ENCODE results near the gene NRXN3. TPM values are rescaled to one million over a fixed set of nuclear protein-coding genes. Genes with fewer than 3 reads are reported as not detected.

NRXN3 gene
- polyA plus RNA-seq, 1 experiment, result 7.0 TPM

GRCh38 chr14:79166171-79166570 lies 996.0 kb downstream of the NRXN3 start:
- POLR2A ChIA-PET, result no interaction called here
- TF ChIP-seq CTCF (IDR thresholded peaks at IDR 0.05; ENCODE audit: insufficient read depth, low read depth, low read length), result no peak
- Histone ChIP-seq H3K4me3 (ENCODE audit: low read depth, low read length) (no peak overlapping the region), H3K27me3 (ENCODE audit: control insufficient read depth, insufficient read depth, low read length) (no peaks in the 10 kb centered on the region), H3K36me3 (ENCODE audit: control insufficient read depth, insufficient read depth, low read length) (no peaks in the 10 kb centered on the region)
- CTCF ChIA-PET, result no interaction called here
- no peak for DNase-seq (ENCODE audit: low read depth)

DNA sequence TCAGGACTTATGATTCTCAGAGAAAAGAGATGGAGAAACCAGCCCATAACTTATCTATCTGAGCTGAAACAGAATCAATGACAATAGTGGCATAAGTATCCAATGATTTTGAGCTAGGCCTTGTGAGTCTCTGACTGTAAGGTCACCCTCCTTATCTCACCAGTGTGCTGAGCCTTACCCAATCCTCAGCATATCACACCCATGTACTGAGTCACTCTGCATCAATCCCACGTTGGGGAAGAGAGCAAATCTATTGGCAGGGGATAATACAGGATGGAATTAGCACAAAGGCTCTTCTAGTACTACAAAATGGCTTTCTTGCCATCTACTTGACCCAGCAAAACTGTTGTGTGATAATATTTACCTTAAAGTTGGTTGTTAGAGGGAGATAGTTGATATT lies 997.8 kb downstream of the NRXN3 start:
- Histone ChIP-seq H3K36me3 (ENCODE audit: control insufficient read depth, insufficient read depth, low read length) (no peaks in the 10 kb centered on the region), H3K4me3 (ENCODE audit: low read depth, low read length) (no peak overlapping the region), H3K27me3 (ENCODE audit: control insufficient read depth, insufficient read depth, low read length) (no peaks in the 10 kb centered on the region)
- ChIA-PET POLR2A (no interaction called here), CTCF (no interaction called here)
- no peak for DNase-seq (ENCODE audit: low read depth)
- TF ChIP-seq CTCF (IDR thresholded peaks at IDR 0.05; ENCODE audit: insufficient read depth, low read depth, low read length), result no peak

GRCh38 chr14:79175671-79176070 lies 1005.5 kb downstream of the NRXN3 start:
- ChIA-PET CTCF (no interaction called here), POLR2A (no interaction called here)
- no peak overlapping the region for H3K4me3 ChIP-seq (ENCODE audit: low read depth, low read length)
- DNase-seq (ENCODE audit: low read depth), result no peak
- no peaks in the 10 kb centered on the region for H3K36me3 ChIP-seq (ENCODE audit: control insufficient read depth, insufficient read depth, low read length)
- H3K27me3 ChIP-seq (ENCODE audit: control insufficient read depth, insufficient read depth, low read length), result no peaks in the 10 kb centered on the region
- no peak for TF ChIP-seq CTCF (IDR thresholded peaks at IDR 0.05; ENCODE audit: insufficient read depth, low read depth, low read length)

GRCh38 chr14:79177106-79177505 lies 1006.9 kb downstream of the NRXN3 start:
- no peak for DNase-seq (ENCODE audit: low read depth)
- CTCF ChIA-PET, result no interaction called here
- no peak for TF ChIP-seq CTCF (IDR thresholded peaks at IDR 0.05; ENCODE audit: insufficient read depth, low read depth, low read length)
- Histone ChIP-seq H3K4me3 (ENCODE audit: low read depth, low read length) (no peak overlapping the region), H3K27me3 (ENCODE audit: control insufficient read depth, insufficient read depth, low read length) (no peaks in the 10 kb centered on the region), H3K36me3 (ENCODE audit: control insufficient read depth, insufficient read depth, low read length) (no peaks in the 10 kb centered on the region)
- POLR2A ChIA-PET, result interaction anchor here (0.7 kb wide), 1 partner anchor 44 kb away, joined by 3 read pairs; no protein-coding TSS in a partner anchor

GRCh38 chr14:79178719-79179118 lies 1008.5 kb downstream of the NRXN3 start:
- TF ChIP-seq CTCF (IDR thresholded peaks at IDR 0.05; ENCODE audit: insufficient read depth, low read depth, low read length), result no peak

More at GRCh38 chr14:79178719-79179118, 1008.5 kb downstream of the NRXN3 start:
- no peak for DNase-seq (ENCODE audit: low read depth)
- Histone ChIP-seq H3K4me3 (ENCODE audit: low read depth, low read length) (no peak overlapping the region), H3K36me3 (ENCODE audit: control insufficient read depth, insufficient read depth, low read length) (no peaks in the 10 kb centered on the region), H3K27me3 (ENCODE audit: control insufficient read depth, insufficient read depth, low read length) (no peaks in the 10 kb centered on the region; the same call in 1 of the 2 replicates)
- CTCF ChIA-PET, result interaction anchor here (1.2 kb wide), 1 partner anchor 9 kb away, joined by 4 read pairs; no protein-coding TSS in a partner anchor
- POLR2A ChIA-PET, result no interaction called here

All from BJ (cell line).